HG02840 (cell line): Measurements from ENCODE around the gene SKI.

ENCODE experiments used
- ATAC-seq: cut with Tn5 transposase; IDR thresholded peaks from one replicate; pipeline ENCODE4 v1.9.1; 2021; ENCODE audit warnings: mild to moderate bottlenecking, moderate library complexity, moderate number of reproducible peaks; ENCODE audit not compliant: unreplicated experiment, low FRiP score

The SKI gene

DNA sequence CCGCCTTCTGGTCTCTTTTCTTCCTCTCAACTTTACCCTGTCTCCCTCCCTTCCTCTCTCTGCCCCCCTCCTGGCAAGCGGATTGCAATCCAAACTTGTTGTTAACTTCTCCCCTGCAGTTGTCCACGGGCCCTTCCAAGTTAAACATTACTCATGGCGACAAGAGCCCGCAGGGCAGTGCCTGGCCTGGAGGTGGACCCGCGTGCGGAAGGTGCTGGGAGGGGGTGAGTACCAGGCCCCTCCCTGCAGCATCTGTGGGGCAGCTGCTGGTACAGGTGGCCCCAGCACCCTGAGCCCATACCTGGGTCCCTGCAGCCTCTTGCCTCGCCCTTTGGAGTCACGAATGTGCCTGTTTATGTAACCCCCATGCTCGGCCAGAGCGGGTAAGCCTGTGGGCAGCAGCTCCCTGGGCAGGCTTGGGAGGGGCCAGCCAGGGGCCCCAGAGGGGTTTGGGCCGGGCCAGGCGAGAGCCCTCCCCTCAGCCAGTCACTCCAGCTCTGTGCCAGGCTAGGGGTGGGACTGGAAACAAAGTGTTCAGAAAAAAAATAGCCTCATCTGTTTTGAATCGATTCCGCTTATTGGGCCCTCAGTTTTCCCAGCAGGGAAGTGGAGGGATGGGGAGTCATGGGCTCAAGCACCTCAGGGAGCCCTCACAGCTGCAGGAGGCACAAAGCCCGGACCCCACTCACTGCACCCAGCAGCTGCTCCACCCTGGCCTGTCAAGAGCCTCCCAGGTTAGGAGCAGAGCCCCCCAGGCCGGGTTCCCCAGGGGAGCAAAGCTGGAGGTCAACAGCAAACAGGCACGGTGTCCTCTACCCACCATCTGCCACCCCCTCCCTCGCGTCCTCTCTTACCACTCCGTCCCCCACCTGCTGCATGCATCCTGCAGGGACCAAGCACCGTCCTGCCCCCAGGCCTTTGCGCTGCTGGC is 19.5 kb upstream of the SKI start:
- ATAC-seq = no peak

DNA sequence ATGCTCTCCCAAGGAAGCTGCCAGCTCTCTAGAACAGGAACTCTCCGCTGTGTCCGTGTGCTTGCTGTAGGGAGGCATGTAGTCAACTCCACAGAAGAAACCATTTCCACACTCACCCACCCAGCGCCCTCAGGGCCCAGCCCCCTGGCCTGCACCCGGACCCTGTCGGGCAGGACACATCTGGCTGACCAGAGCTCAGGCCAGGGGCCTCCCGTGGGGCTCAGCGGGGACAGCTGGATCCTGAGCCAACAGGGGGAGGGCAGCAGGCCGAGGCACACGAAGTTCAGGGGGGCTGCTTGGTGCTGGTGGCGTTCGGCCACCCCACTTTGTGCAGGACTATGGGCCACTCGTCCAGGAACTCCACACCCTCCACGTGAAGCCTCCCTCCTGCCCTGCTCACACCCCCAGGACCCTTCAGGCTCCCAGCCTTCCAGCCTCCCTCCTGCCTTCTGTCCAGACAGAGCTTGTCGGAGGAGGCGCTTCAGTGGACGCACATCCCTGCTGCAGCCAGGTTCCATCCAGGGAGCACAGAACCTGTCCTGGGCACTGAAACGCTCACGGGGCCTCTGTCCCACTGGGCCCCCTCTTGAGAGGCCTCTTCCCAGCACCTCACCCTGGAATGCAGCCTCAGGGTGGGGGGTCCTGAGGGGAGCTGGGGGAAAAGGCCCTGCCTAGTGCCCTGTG is 18.6 kb upstream of the SKI start:
- ATAC-seq = no peak

DNA sequence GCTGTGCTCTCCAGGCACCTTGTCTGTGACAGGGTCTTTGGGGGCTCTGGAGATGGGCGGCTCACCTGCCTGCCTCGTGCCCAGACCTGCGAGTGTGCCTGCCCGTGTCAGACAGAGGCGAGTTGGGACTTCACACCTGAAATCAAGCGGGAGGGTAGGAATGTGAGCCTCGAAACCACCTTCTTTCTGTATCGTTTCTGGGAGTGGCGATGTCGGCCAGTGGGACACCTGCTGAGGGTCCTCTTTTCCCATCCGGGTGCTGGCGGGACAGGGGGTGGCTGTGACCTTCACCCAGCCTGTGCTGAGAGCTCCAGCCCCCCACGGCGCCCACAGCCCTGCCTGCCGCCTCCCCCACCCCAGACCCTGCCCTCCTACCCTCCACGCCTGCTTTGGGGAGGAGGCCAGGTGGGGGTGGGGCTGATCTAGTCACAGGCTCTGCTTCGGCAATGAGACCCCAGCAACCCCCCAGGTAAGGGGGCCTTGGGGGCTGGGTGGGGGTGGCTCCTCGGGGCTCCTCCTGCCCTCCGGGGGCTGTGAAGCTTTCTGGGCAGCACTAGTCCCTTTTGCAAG is 17.9 kb upstream of the SKI start:
- no peak for ATAC-seq

DNA sequence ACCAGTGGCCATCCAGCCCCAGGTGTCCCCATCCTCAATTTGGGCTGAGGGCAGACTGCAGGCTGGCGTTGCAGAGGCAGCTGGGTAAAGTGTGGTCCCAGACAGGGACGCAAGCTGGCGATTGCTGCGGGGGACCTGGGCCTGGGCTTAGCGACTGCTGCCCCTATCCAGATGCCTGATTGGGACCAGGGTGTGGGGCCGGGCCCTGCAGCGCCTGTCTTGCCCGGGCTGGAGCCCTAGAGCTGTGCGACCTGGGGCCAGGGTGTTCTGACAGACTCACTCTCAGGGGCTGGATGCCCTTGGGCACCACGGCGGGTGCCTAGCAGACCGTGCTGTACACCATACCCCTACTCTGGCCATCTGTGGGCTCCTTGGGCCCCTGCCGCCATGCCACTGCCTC is 17.3 kb upstream of the SKI start:
- no peak for ATAC-seq

DNA sequence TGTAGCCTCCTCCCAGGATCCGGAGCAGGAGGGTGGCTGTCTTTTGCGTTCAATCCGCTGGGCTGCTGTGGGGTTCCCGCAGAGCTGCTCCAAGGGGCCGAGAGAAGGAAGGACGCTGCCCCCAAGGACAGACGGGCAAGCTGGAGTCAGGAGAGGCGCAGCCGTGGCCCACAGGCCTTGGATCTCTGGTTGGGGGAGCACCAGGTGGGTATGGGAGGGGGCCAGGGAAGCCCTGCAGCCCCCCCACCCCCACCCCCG is 15.9 kb upstream of the SKI start:
- no peak for ATAC-seq

DNA sequence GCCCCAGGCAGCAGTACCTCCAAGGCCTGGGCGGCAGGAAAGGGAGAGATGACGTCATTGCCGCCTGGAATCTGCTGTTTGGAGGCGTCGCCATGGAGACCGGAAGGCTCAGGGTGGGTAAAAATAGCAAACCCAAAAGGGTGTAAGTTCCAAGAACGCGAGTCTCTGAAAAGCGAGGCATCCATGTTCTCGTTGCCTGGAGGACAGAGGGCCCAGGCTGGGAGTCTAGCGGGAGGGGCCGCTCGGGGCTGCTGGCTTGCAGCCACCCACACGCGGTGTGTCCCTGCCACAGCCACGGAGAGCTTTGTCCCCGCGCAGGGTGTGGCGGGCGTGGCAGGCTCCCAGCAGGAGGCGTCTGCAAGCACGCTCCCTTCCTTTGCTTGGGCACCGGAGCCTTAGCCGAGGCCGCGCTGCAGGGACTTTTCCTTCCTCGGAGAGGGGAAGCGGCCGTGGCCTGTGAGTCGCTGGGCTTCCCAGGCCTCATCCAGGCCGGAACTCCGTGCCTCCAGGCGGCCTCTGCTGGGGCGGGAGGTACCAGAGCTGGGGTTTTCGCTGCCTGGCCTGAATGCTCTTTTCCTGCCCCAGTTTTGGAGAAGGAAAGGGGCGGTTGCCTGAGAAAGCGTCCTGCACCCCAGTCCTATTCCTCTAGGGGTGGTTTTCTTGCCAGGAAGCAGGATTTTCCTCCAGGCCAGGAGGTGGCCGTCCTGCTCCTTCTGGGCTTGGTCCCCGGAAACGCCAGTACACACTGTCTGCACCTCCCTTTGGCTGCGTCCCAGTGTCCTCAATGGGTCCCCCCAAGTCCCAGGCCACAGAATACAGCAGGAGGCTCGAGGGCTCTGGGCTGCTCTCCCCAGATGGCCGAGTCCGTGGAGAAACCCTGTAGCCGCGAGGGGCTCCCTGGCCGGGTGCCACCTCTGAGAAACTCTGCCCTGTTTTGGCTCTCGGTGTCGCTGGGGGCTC is 15.3 kb upstream of the SKI start:
- ATAC-seq = no peak

DNA sequence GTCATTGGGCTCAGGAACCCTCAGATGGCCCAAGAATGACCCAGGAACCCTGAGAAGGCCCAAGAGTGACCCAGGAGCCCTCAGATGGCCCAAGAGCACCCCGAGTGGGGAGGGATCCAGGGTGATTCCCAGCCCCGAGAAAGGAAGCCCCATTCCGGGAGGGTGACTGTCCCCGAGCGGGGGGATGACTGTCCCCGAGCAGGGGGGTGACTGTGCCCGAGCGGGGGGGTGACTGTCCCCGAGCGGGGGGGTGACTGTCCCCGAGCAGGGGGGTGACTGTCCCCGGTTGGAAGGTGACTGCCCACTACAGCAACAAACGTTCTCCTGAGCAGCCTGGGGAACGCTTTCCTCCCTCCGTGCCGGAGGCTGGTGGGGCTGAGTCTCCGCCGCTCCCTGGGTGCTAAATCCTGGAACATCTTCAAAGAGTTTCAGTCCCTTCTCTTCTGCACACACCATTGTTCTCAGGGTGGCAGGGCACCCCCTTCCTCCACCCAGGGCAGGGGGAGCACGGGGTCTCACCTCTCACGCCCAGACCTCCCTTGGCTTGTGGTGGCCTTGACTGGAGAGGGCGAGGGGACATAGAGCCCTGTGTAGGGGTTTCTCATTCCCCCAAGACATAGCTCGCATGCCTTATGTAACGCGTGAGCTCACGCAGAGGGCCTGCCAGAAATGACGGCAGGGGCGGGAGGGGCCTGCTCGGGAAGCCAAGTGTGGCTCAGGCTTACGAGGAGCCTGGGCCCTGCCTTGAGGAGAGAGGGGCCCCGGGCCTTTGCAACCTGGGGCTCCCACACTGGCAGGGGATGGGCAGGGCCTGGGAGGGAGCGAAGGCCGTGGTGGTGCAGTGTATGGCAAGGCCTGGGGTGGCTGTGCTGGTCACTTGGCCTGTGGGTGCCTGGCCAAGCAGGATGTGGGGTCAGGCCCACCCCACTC is 14.3 kb upstream of the SKI start:
- ATAC-seq = no peak

DNA sequence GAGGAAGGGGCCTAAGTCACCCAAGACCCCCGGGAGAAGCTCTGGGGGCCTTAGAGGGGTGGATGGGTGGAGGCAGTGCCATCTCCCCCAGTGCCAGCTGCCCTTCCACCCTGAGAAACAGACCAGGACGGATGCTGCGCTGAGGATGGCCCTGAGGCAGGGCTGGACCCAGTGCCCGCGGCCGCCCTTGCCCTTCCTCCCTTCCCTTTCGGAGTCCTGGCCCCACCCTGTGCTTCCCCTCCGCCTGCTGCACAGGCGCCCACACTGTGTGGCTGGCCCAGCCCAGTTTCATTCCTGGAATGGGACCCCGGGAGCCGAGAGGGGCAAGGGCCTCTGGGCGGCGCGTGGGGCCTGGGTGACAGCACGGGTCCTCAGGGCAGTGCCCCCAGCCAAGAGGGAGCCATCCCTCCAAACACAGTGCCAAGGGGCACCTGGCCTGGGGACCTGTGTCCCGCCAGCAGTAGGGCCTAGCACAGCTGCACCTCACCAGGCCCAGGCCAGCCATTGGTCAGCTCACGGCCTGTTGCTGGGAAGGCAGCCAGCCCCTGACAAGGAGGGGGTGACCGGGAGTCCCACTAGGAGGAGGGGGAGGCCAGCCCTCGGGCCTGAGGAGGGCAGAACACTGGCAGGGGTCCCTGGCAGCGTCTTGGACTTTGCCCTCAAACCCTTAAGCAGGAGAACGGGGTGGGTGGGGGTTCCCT is 13.4 kb upstream of the SKI start:
- no peak for ATAC-seq

DNA sequence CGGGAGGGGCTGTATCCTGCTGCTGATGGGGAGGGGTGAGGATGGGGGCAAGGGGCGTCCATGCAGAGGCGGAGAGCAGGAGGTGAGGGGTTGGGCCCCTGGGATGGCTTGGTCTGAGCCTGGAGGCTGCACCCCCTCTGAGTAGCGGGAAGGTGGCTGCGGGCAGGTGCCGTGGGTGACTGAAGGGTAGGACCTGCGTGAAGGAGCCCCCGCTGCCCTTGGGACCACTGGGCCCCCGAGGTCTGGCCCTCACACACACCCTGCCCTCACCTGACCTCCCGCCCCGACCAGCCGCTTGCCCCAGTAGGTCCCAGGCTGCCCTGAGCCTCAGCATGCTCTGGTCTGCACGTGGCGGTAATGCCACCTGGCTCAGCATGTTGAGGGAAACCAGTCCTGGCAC is 12.8 kb upstream of the SKI start:
- ATAC-seq = no peak

DNA sequence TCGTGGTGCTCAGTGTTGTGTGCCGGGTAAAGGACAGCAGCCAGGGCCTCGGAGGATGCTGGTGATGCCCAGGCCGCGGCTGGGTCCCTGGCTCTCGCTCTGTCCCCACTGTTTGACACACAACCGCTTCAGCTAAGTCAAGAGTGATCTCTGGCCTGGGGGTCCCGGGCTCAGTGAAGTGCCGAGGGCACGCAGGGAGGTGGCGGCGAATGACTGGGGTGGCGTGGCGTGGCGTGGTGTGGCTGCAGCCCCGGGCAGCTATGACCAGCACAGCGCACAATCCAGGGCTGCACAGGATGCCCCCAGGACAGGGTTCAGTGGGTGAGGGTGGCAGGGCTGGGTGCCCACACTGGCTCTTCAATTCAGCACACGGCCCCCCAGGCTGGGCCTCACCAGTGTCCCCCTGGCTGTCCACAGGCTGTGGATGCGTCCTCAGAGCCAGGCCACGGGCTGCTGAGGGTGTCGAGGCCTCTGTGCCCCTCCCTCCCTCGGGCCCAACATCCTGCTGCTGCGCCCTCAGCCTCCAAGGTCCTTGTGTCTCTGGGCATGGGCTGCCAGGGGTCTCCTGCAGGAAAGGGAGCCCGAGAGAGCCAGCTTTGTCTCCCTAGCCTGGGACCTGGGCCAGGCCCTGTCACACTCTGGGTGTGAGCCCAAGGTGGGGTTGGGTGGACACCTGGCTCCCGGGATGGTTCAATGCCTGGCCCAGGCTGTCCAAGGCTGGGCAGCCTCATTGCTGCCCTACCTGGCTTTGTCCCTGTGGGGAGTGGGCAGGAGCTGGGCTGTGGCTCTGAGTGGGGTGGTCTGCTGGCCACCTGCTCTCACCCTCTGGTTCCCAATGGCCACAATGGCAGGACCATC is 12.0 kb upstream of the SKI start:
- no peak for ATAC-seq

DNA sequence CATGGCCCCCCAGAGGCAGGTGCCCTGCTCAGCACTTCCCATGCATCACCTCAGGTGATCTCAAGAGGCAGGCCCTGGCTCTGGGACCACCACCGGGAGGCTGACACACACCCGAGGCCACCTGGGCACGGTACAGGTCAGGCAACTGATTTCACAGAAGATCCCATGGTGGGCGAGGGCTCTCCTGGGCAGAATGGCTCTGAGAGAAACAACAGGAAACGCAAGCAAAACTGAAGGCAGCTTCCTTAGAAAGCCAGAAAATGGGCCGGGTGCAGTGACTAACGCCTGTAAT is 11.4 kb upstream of the SKI start:
- ATAC-seq = no peak

DNA sequence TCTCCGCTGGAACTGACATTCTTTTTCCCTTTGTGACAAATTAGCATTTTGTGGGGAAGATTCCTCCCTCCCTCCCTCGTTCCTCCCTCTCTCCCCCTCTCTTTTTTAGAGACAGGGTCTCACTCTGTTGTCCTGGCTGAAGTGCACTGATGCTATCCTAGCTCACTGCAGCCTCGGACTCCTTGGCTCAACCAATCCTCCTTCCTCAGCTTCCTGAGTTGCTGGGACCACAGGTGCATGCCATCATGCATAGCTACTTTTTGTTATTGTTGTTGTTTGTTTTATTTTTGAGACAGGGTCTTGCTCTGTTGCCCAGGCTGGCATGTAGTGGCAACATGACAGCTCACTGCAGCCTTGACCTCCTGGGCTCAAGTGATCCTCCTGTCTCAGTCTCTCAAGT is 6.8 kb upstream of the SKI start:
- no peak for ATAC-seq

DNA sequence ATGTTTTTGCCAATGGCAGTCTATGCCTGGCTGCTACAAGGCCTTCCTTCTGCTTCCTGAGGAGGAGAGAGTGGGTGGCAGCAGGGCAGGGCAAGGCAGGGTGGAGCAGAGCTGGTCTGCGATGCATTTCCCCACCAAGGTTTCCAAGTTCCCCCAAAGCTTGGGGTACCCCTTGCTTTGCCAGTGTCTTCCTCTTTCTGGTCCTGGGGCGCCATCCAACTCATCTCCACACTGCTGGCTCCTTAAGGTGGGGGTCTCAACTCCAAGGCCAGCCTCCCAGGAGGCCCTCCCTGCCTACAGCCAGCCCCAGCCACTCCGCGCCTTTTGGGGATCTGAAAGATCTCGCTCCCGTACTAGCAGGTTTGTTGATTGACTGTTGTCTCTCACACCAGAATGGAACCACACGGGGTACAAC is 3.9 kb upstream of the SKI start:
- no peak for ATAC-seq

DNA sequence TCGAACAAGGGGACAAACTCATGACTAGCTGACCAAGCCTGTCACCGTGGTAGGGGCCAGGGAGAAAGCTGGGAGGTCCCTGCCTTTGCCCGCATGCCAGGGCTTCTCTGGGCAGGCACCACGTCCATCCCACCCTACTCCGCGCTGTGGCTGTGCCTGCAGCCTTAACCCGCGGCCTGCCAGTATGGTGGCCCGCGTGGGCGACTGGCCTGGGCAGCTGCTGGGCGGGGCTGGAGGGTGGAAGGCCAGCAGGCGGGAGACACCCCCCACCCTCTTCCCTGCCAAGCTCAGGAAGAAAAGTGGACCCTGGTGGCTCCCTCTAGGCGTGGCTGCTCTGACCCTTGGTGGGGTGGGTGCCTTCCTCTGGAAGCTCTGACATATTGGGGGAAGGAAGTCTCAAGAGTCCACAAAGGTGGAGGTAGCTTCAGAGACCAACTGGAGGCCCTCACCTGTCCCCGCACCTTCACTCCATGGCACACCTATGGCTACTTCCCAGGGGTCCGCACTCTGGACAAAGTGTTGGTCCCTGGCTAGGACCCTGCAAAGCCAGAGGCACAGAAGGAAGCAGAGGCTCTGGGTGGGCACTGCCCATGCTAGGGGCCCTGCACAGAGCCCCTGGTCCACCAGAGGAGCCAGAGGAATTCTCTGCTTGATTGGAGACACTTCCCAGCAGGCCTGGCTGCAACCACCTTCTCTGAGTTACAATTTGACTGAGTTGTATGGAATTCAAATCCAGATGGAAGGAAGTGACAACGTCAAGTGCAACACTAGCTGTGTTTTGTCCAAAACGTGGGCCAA is 3.3 kb upstream of the SKI start:
- no peak for ATAC-seq

DNA sequence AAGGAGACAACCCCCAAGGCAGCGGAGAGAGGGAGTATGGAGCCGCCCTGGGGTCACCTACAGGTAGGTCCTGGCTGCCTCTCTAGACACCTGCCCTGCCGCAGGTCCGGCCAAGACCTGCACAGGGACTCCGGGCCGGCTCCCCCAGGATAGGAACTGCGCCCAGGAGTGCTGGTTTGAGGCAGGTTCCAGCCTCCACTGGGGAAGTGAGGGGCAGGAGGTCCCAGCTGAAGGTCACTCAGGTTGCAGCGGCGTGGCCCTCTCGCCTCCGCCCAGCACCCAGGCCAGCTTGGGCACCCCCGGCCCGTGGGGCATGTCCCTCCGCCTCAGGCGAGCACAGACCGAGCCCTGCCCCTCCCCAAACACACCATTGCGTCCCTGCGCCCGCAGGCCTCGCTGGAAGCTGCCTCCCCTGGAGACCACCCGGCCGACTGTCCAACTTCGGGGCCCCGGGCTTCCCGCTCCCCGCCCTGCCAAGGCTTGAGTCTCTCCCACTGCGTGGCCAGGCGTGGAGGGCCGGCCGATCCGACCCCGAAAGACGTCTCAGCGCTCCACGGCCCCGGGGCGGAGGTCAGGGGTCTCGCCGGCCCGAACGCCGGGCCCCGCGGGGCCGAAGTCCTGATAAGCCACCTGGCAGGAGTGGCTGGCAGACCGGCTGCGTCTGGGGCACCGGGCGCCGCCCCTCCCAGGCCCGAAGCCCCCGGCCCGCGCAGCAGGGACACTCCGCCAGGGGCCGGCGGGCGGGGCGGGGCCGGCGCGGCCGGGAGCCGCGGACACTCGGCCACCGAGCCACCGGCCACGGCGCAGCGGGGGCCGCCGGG is 1.4 kb upstream of the SKI start:
- ATAC-seq = peak; percentile 3

DNA sequence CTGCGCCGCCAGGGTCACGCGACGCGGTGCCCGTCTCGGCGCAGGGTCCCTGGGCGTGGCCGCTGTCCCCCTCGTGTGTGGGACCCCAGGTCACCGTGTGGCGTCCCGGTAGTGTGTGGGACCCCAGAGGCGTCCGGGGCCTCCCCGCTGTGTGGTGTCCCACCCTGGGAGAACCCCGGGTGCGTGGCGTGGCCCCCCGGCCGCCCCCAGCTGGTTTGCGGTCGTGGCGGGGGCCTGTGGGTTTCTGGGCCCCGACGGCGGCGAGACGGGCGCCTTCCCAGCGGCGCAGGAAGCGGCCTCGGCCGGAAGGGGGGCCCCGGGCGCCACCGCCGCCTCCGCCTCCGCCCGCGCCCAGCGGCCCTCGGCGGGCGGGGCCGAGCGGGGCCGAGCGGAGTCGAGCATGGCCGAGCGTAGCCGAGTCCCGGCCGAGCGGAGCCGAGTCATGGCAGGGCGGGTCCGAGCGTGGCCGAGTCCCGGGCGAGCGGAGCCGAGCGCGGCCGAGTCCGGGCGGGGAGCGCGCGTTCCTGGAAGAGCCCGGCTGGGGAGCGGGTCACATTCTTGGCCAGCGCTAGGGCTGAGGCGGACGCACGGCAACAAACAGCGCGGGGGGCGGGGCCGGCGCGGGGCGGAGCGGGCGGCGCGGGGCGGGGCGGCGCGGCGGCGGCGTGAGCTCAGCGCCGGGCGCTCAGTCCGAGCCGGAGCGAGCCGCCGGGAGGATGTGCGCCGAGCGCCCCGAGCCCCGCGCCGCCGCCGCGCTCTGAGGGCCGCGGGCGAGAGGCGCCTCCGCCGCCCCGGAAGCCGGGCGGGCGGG is 568 bp upstream of the SKI start:
- peak; percentile 71 for ATAC-seq
